ENCODE data around the gene PRKCE.

GRCh38 chr2:45837812-45838341, 186.4 kb downstream of the PRKCE start:
- TF ChIP-seq CTCF (conservative IDR thresholded peaks at IDR 0.05 in 1 of 2, IDR thresholded peaks at IDR 0.05 in 1 of 2; ENCODE audit: low read depth in 1 of 2, low read length in 2 of 2) (no peak), EZH2 (IDR thresholded peaks at IDR 0.05; ENCODE audit: low read length, missing control alignments) (no peak)

Data from fibroblast of lung (primary cell).